B cell (primary cell): ENCODE results near the gene ZNF830. TPM values are rescaled to one million over a fixed set of nuclear protein-coding genes. Genes with fewer than 3 reads are reported as not detected.

Source experiments
- ATAC-seq: fragments of 200-7000 bp; cut with Tn5 transposase; one replicate; pipeline ENCODE4 v1.10.0; 2021; ENCODE audit warnings: low read depth, mild to moderate bottlenecking, moderate number of reproducible peaks, moderate library complexity
- CTCF ChIA-PET: fragments of 350-600 bp; sonication (Branson Sonifier 250); formaldehyde crosslinking; loops from one replicate; lab custom pipeline; 2021; ENCODE audit warnings: antibody characterized with exemption, inconsistent platforms; lab: Charles Lee
- POLR2A ChIA-PET: fragments of 350-600 bp; sonication (Branson Sonifier 250); formaldehyde crosslinking; loops from one replicate; lab custom pipeline; 2021; ENCODE audit warnings: antibody characterized with exemption; lab: Charles Lee
- DNase-seq: peaks from one replicate; pipeline ENCODE4 v3.0.0; 2013
- H2AFZ ChIP-seq: 2 replicates; pipeline ENCODE4 v1.6.1; 2012; ENCODE audit warnings: mild to moderate bottlenecking, low read depth, low read length; ENCODE audit not compliant: insufficient read depth, poor library complexity, severe bottlenecking
- H3K27ac ChIP-seq, 2 donors: 1 replicate in 1 of 2; 2 replicates in 1 of 2; pipeline ENCODE4 v1.5.1; 2012 to 2013; ENCODE audit warnings: low read length in 2 of 2, mild to moderate bottlenecking in 2 of 2, moderate library complexity in 1 of 2
- H3K27me3 ChIP-seq, 4 experiments: fragments of 200-600 bp in 1 of 4; sonication (generic) in 1 of 4; replicated peaks in 1 of 4; 1 replicate in 2 of 4; 2 replicates in 2 of 4; pipeline versions ENCODE4 v1.6.1 to v1.7.0; 2013 to 2016; ENCODE audit warnings: low read length in 3 of 4, mild to moderate bottlenecking in 2 of 4, mixed read lengths in 1 of 4, moderate library complexity in 1 of 4; ENCODE audit not compliant: insufficient read depth in 4 of 4, control insufficient read depth in 3 of 4; ENCODE audit errors: control extremely low read depth in 1 of 4
- H3K36me3 ChIP-seq, 2 experiments: replicated peaks in 1 of 2; 1 replicate in 1 of 2; 2 replicates in 1 of 2; pipeline versions ENCODE4 v1.6.1 to v1.7.1; 2013; ENCODE audit warnings: low read length in 1 of 2; ENCODE audit not compliant: insufficient read depth in 2 of 2, control insufficient read depth in 1 of 2; ENCODE audit errors: control extremely low read depth in 1 of 2, extremely low read depth in 1 of 2
- H3K4me1 ChIP-seq, 2 donors: fragments of 200-600 bp in 1 of 2; sonication (generic) in 1 of 2; 1 replicate in 1 of 2; 2 replicates in 1 of 2; pipeline versions ENCODE4 v1.5.1 to v1.6.1; 2013 to 2017; ENCODE audit warnings: low read length in 2 of 2; ENCODE audit not compliant: control insufficient read depth in 2 of 2, insufficient read depth in 2 of 2
- H3K4me2 ChIP-seq: replicated peaks from 2 replicates; pipeline ENCODE3; 2012; ENCODE audit warnings: mild to moderate bottlenecking, low read depth, low read length; ENCODE audit not compliant: poor library complexity, severe bottlenecking
- H3K4me3 ChIP-seq, 5 experiments: fragments of 200-600 bp in 1 of 5; sonication (generic) in 1 of 5; 1 replicate in 3 of 5; 2 replicates in 2 of 5; pipeline versions ENCODE4 v1.5.1 to v1.7.0; 2011 to 2016; ENCODE audit warnings: low read length in 4 of 5, mild to moderate bottlenecking in 4 of 5, low read depth in 2 of 5, control low read depth in 1 of 5, moderate library complexity in 1 of 5; ENCODE audit not compliant: insufficient read depth in 1 of 5; ENCODE audit errors: control extremely low read depth in 1 of 5, extremely low read depth in 1 of 5
- H3K79me2 ChIP-seq: fragments of 200-600 bp; sonication (generic); one replicate; pipeline ENCODE4 v1.6.0; 2016; ENCODE audit warnings: low read length; ENCODE audit not compliant: control insufficient read depth, insufficient read depth
- H3K9ac ChIP-seq: fragments of 200-600 bp; sonication (generic); 2 replicates; pipeline ENCODE4 v1.6.1; 2017; ENCODE audit warnings: mild to moderate bottlenecking, low read length, moderate library complexity
- H3K9me3 ChIP-seq, 3 donors: one replicate each; pipeline versions ENCODE4 v1.6.1 to v1.7.1; 2013; ENCODE audit warnings: low read length in 2 of 3; ENCODE audit not compliant: control insufficient read depth in 2 of 3, insufficient read depth in 1 of 3; ENCODE audit errors: control extremely low read depth in 1 of 3
- H4K20me1 ChIP-seq: 2 replicates; pipeline ENCODE4 v1.6.0; 2012; ENCODE audit warnings: mild to moderate bottlenecking, low read length; ENCODE audit not compliant: insufficient read depth, control insufficient read depth, poor library complexity, severe bottlenecking
- H3K27ac Mint-ChIP-seq: one replicate; pipeline ENCODE4 v1.8.0; 2021; ENCODE audit warnings: mixed read lengths
- H3K27me3 Mint-ChIP-seq: one replicate; pipeline ENCODE4 v1.8.0; 2021; ENCODE audit warnings: mixed read lengths
- H3K4me1 Mint-ChIP-seq: one replicate; pipeline ENCODE4 v1.8.0; 2021; ENCODE audit warnings: mixed read lengths
- H3K4me3 Mint-ChIP-seq: one replicate; pipeline ENCODE4 v1.8.0; 2021; ENCODE audit warnings: mixed read lengths
- H3K9me3 Mint-ChIP-seq: one replicate; pipeline ENCODE4 v1.8.0; 2022; ENCODE audit warnings: mixed read lengths; ENCODE audit not compliant: insufficient read depth
- CTCF ChIP-seq: fragments of 200-600 bp; IDR thresholded peaks from one replicate; pipeline ENCODE4 v1.8.0; 2022; ENCODE audit warnings: antibody characterized with exemption, mild to moderate bottlenecking
- EZH2 ChIP-seq: IDR thresholded peaks from 2 replicates; pipeline ENCODE4 v1.6.1; 2012; ENCODE audit warnings: borderline replicate concordance, low read depth, mild to moderate bottlenecking, moderate library complexity, low read length; ENCODE audit not compliant: insufficient read depth, poor library complexity, severe bottlenecking
- WGBS: methylation state at CpG from one replicate; pipeline ENCODE4 v1.1.5; 2013; ENCODE audit warnings: missing lambda C conversion rate; ENCODE audit not compliant: insufficient coverage; 5-methylcytosine and 5-hydroxymethylcytosine counted together
- intact Hi-C: fragments of 100-400 bp; cut with micrococcal nuclease; formaldehyde crosslinking; loops from one replicate; pipeline ENCODE4 v1.10.0; 2022
- polyA plus RNA-seq: library from polyadenylated mRNA; depleted of rRNA; stranded (reverse); fragments of >200 nt; gene quantifications from 2 replicates; pipeline ENCODE4 v1.2.3, GENCODE V29; 2012
- total RNA-seq, 2 donors: library from RNA; stranded (reverse); fragments of 120-200 nt in 1 of 2; gene quantifications; 1 replicate in 1 of 2; 2 replicates in 1 of 2; pipeline versions ENCODE4 v1.2.3 to v1.2.4, GENCODE V29; 2013 to 2022

ZNF830 gene
- total and polyA plus RNA-seq, 2 donors (not counting 1 experiment from before 2014, with no cell fraction given): 9.3 to 44.6 TPM

GRCh38 chr17:34980681-34981537 lies 19.6 kb downstream of the ZNF830 start:
- H3K4me3 ChIP-seq: peak overlapping the region; percentile 8 to 98 (median 93)
- ATAC-seq: peak; percentile 91
- peak overlapping the region; percentile 95 to 99 for H3K27ac ChIP-seq
- no peaks in the 10 kb centered on the region for H3K27me3 ChIP-seq
- H3K9me3 ChIP-seq: no peaks in the 10 kb centered on the region
- H3K79me2 ChIP-seq: peaks cover 28% of the 10 kb centered on the region
- peaks cover 15 to 16% of the 10 kb centered on the region in 2 donors for H3K4me1 ChIP-seq
- H3K36me3 ChIP-seq: peaks cover 4 to 6% of the 10 kb centered on the region in 2 experiments
- Mint-ChIP-seq H3K4me3 (peak overlapping the region; percentile 98), H3K27me3 (no peaks in the 10 kb centered on the region), H3K4me1 (peaks cover 28% of the 10 kb centered on the region), H3K27ac (peak overlapping the region; percentile 97), H3K9me3 (no peaks in the 10 kb centered on the region)
- WGBS: under 1% methylated on average over 57 of the region's 69 CpGs
- H4K20me1 ChIP-seq: no peaks in the 10 kb centered on the region
- peak; percentile 88 for DNase-seq
- no peak for TF ChIP-seq EZH2
- TF ChIP-seq CTCF: peak; percentile 63
- POLR2A ChIA-PET: interaction anchor here (1.5 to 2.0 kb wide), 3 partner anchors 19 to 109 kb away, joined by 3 to 7 read pairs (median 5); partner anchors contain the start of genes CCT6B and ZNF830
- H3K9ac ChIP-seq: peak overlapping the region; percentile 93
- H2AFZ ChIP-seq: peak overlapping the region; percentile 90
- H3K4me2 ChIP-seq: peak overlapping the region; percentile 80
- intact Hi-C loops: loop anchor here (1.0 to 5.0 kb wide), 8 partner anchors 20 to 784 kb away; partner anchors contain the start of genes AP2B1, CCT6B, RFFL and SLFN5
- CTCF ChIA-PET: interaction anchor here (1.0 to 3.2 kb wide), 11 partner anchors 11 to 561 kb away, joined by 3 to 16 read pairs (median 4); partner anchors contain the start of genes CCT6B, RAD51D, RFFL and ZNF830
